ENCODE results near the gene ARMC12. TPM values are rescaled to one million over a fixed set of nuclear protein-coding genes. Genes with fewer than 3 reads are reported as not detected.

Gene ARMC12, protein sequence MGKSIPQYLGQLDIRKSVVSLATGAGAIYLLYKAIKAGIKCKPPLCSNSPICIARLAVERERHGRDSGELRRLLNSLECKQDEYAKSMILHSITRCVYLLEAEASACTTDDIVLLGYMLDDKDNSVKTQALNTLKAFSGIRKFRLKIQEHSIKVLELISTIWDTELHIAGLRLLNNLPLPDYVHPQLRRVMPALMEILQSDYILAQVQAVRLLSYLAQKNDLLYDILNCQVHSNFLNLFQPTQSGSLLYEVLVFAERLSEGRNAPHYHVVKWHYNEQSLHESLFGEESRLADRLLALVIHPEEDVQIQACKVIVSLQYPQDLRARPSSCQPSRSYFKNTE
- 0.86 and 0.89 TPM in 2 replicates for total RNA-seq

DNA sequence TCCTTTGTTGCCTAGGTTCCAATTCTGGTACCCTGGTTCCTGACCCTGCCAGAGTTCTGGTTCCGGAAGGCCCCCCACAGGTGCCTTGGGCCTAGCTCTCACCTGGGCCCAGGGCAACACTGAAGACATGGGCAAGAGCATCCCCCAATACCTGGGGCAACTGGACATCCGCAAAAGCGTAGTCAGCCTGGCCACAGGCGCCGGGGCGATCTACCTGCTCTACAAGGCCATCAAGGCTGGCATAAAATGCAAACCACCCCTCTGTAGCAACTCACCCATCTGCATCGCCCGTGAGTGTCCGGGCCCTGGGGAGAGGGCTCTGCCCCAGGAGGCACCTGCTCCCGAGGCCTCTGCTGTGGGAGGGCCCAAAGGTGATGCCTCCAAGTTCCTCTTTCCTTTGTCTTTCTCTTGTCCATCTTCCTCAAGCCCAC lies at the start of gene ARMC12:
Gene ARMC12 (plus strand): TSS at position 51 of the 431 bp plus-strand sequence. CDS start 77 bp downstream, at position 128.

DNA sequence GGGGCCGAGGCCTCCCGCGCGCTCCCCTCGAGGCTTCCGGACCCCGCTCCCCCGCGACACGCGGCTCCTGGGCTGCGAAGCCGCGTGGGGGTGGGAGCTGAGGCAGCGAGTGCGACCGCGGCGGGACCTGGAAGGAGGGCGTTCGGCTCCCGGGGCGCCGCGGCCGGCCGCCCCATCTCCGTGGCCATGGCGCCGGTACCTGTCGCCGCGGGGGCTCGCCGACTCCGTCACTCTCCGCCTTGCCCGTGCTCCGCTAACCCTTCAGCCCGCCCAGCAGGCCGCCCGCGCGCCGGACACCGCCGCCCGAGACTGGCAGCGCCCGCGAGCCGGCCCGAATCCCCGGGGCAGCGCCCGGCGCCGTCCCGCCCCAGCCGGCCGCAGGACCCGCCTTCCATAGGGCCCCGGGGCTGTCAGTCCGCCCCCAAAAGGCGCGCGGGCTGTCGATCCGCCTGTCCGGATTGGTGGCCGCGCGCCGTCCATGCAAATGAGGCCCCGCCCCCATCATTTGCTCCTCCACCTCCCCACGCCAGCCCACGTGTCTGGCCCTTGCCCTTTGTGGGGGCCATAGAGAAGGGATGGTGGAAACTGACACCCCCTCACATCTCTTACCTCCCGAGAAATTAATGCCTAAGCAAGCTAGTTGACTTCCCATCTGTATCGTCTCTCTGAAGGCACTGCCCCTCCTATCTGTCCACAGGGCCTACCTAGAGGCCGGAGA lies 48.1 kb upstream of the ARMC12 start, which contains the start of gene FKBP5:
Gene FKBP5 (minus strand): TSS at position 311 of the 718 bp plus-strand sequence. CDS start 46,091 bp downstream, outside the sequence.

DNA sequence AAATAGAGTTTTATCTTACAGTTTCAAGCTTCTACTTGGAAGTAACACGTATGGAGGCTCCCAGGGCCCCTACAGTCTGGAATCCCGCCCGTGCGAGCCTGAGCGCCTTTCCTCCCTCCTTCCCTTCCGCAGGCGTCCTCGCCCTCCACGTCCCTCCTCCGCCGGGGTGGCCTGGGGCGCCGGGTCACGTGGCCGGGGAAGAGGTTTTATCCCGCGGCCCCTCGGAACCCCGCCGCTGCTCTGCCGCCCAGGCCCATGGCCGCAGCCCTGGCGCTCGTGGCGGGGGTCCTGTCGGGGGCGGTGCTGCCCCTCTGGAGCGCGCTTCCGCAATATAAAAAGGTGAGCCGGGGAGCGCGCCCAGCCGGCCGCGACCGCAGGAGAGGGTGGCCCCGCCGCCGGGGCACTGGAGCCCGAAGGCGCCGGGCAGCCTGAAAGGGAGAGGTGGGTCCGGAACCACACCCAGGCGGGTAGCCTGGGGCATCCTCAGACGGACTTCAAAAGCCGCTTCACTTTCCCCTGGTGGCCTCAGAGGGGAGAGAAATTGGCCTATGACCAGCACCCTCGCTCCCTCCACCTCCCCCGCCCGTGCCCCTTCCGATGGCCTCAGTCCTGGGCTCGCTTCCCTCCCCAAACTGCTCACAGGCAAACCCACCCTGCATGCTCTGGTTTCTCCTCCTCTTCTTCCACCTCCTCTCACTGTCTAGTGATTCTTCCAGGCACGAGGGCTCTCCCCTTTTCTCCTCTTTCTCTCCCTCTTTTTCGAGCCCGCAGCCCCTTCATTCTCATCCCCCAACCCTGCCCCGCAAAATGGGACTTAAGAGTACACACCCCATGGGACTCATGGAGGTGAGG lies 39.8 kb downstream of the ARMC12 start, which contains the start of gene CLPSL2:
Gene CLPSL2 (plus strand): TSS at position 235 of the 852 bp plus-strand sequence. CDS start 21 bp downstream, at position 256.

DNA sequence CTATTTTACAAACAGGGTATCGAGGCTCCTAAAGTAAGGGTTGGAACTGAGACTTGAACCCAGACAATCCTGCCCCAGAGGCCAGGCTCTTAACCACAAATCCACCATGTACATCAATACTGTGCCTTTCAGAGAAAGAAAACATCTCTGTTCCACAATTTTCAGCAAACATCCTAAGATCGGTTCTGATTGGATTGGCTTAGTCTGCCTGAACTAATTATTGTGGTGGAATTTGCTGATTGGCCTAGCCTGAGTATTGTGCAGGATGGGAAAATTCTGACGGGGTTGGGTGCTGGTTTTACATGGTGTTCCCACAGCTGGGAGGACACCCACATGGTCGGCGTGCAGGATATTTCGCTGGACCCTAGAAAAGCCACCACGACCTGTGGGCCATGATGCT lies 43.9 kb downstream of the ARMC12 start, which contains the start of gene CLPSL1:
Gene CLPSL1 (plus strand): TSS at position 301 of the 400 bp plus-strand sequence. CDS start 92 bp downstream, at position 393.

Other genes starting within 250 kb of the ARMC12 start
- 23.6 and 27.5 TPM in 2 replicates for gene TEAD3, start 240.0 kb upstream of the ARMC12 start, total RNA-seq
- gene TULP1, start 224.1 kb upstream of the ARMC12 start, total RNA-seq: not detected in 2 replicates
- 179 and 203 TPM in 2 replicates for gene FKBP5, start 48.1 kb upstream of the ARMC12 start, total RNA-seq
- gene CLPSL2, start 39.6 kb downstream of the ARMC12 start, total RNA-seq: not detected in 2 replicates
- gene CLPSL1, start 44.0 kb downstream of the ARMC12 start, total RNA-seq: not detected in 2 replicates
- gene CLPS, start 60.3 kb downstream of the ARMC12 start, total RNA-seq: not detected in 2 replicates
- not detected in 2 replicates for gene LHFPL5, start 68.3 kb downstream of the ARMC12 start, total RNA-seq
- gene SRPK1, start 184.1 kb downstream of the ARMC12 start, total RNA-seq: 46.1 and 77.3 TPM in 2 replicates